LHCN-M2 (cell line): ENCODE measurements around the gene VMP1. TPM values are rescaled to one million over a fixed set of nuclear protein-coding genes. Genes with fewer than 3 reads are reported as not detected.

Source experiments
- DNase-seq: peaks from one replicate; pipeline ENCODE4 v3.0.0-alpha.2; 2012; ENCODE audit warnings: low read depth
- total RNA-seq: library from RNA; depleted of rRNA; stranded (reverse); fragments of >200 nt; gene quantifications from 2 replicates; pipeline ENCODE4 v1.2.3, GENCODE V29; 2014

Gene VMP1
- total RNA-seq, 1 experiment from 2014 or later, result 193 TPM

DNA sequence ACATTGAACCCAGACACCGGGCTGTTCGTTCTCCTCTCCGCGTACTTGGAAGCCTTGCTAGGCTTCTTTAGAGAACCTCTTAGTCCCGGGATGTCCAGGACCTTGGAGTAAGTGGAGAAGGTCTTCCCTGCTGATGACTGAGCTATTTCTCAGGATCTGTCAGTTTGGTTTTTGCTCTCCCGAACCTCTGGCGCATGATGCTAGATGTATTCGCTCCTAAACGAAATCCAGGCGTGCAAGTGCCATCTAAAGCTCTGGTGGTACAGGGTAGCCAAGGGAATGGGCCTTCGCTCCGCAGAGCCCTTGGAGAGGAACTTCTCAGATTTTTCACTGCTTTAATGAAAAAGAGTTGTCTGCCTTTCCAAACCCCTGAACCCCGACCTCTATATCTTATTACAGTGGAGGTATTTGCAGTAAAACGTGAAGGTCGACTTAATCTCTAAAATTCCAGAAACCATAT lies 547 bp downstream of the VMP1 start:
- DNase-seq, result no peak

DNA sequence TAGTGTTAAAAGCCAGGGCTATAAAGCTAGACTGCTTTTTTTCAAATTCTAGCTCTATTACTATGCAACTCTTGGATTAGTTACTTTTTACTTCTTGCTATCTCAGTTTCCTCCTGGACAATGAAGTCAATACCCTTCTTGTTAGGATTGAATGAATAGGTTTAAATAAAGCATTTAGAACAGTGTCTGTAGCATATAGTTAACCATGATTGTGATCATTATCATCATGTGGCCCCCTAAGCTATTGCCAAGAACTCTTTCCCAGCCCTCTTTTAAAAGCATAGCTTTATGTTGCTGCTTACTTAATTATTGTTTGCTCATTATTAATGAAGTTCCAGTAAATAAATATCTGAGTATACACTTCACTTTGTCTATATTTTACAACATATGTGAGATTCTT lies 4.5 kb downstream of the VMP1 start:
- DNase-seq, result no peak

DNA sequence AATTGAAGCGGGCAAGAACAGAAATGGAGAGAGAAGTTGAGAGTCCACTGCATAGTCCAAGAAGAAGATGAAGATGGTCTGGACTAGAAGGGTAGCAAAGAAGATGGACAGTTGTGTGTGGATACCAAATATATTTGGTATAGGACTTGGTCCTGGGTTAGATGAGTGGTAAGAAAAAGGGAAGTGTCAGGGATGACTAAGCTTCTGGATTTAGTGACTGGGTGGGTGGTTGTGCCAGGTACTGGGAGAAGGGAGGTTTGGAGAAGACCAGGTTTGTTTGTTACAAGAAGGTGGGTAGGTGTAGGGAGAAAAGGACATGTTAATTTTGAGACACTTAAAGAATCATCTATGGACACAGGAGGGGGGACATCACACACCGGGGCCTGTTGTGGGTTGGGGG lies 5.4 kb downstream of the VMP1 start:
- no peak for DNase-seq

DNA sequence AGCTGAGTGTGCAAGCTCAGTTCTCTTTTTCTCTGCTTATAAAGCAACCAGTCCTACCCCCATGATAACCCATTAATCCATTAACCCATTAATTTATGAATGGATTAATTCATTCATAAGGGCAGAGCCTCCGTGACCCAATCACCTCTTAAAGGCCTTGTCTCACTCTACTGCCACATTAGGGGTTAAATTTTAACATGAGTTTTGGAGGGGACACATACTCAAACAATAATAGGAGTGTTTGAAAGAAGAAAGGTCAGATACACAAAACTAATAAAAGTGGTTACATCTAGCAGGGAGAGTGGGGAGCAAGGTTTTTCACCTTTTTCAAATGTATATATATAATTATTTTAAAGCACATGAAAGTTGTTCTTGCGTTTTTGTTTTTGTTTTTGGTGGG lies 6.8 kb downstream of the VMP1 start:
- DNase-seq, result no peak

DNA sequence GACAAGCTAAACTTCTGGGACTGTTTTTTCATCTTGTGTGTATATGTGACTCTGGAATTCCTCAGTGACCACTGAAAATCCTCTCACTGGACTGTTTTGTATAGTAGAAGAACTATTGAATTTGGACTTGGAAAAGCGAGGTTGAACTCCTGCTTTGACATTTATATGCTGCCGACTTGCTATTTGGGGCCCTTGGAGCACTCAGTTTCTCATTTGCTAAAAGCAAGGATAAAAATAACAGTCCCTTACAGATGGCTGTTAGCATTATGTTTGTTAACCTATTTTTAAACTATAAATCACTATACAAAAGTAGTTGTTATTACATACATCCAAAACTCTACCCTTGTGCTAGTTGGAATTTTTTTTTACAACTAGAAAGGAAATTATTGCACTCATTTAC lies 9.0 kb downstream of the VMP1 start:
- DNase-seq, result no peak

DNA sequence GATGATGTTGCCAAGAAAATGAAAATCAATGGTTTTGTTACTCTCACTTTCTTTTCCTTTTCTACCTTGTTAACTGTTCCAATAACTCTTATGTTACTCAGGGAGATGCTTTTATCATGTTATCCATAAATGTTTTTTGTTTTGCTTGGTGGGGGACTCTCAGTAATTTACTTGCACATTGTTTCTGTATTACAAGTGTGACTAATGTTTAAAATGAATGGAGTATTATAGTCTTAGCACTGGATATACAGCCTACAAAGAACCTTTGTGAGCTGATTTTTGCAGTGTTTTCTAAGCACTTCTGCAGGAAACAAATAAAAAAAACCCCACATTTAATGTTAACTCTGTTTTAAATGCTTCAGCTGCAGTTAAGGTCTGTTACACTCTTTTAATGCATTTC lies 12.1 kb downstream of the VMP1 start:
- no peak for DNase-seq

DNA sequence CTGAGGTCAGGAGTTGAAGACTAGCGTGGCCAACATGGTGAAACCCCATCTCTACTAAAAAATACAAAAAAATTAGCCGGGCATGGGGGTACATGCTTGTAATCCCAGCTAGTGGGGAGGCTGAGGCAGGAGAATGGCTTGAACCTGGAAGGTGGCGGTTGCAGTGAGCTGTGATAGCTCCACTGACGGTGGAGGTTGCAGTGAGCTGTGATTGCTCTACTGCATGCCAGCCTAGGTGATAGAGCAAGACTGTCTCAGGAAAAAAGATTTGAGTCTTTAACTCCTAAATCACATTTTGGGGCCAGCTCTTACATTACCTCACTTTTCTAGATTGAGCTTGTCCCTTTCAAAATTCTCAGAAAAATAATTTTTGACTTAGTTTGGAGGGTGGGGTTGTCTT lies 15.2 kb downstream of the VMP1 start:
- no peak for DNase-seq

DNA sequence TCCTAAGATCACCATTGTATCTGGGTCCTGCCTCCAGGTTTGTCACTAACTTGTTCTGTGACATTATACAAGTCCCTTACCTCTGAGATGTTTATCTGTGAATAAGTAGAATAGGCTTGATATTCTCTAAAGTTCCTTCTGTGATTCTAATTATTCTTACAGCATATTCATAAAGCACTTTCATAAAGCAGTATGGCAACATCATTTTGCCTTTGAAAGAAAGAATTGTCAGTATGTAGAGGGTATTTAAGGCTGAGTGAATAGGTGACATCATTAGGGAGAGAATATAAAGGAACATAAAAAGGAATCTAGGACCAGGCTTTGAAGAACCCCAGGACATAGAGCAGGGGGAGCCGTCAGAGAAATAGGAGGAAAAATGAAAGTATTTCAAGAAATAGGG lies 15.6 kb downstream of the VMP1 start:
- DNase-seq, result no peak

DNA sequence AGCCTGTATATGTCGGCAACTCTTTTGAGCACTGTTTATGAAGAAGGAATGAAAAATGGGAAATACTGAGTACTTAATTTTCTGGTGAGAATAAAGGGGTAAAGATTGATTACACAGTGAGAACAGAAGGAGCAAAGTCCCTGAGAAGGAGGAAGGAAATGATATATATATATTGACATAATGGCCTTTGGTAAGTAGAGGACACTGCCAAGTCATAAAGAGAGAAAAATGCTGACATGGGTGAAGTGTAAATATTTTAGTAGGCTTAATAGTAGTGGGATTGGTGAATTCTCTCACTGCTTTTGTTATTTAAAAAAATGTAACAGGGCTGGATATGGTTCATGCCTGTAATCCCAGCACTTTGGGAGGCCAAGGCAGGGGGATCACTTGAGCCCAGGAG lies 16.2 kb downstream of the VMP1 start:
- DNase-seq, result no peak

DNA sequence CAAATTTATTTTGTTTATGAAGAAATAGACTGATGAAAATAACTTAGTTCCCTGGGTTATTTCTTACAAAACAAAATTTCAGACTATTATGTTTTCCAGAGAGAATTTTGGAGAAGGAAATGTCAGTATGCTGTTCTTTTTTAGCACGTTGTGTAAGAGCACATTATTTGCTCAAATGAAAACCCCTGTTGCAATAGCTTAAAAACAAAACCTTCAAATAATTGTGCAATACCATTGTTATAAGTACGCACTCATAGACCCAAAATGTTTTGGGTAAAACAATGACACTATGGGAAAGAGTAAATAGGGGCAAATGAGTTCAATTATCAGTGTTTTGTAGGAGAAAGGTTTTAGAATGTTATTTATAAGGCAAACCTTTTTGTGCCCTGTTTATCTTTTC lies 18.2 kb downstream of the VMP1 start:
- peak; percentile 42 for DNase-seq

DNA sequence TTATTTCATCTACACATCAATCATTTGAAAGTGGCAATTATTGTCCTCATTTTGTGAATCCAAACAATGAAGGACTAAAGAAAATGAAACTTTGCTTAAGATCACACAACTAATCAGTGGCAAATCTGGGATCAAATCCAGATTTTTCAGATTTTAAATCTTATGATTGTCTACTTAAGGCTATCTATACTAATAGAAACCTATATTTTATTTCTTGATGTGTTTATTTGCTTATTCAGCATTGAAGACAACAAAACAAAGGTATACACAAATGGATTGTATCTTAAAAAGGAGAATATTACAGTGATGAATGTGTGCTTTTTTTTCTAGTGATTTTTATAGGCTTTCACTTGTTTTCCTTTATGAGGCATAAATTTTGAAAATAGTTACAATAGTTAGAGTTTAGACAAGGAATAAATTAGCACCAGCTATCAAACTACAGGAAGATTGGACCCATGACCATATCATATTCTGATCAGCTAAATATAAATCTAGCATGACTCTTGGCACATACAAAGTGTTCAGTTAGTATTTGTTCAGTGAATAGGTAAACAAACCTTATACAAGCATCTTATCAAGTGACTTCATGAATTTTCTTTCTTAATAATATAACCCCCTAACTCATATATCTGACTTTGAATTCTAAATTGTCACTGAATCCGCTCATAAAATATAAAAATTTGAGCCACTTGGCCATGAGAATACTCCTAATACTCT lies 20.5 kb downstream of the VMP1 start:
- DNase-seq, result no peak

DNA sequence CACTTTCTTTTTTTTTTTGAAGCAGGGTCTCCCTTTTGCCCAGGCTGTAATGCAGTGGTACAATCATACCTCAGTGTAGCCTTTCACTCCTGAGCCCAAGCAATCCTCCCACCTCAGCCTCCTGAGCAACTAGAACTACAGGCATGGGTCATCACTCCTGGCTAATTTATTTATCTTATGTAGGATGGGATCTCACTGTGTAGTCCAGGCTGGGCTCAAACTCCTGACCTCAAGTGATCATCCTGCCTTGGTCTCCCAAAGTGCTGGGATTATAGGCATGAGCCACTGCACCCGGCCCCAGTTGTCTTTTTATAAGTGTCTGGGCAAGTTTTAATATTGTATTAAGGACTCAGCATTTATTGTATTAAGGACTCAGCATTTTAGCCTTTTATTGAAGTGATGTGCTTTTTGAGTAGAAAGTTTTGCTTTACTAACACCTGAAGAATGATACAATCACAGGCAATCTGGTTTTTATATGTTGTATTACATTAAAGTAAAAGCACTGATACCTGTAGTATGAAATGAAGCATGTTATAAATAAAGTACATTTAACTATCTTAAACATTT lies 22.9 kb downstream of the VMP1 start:
- DNase-seq, result no peak

DNA sequence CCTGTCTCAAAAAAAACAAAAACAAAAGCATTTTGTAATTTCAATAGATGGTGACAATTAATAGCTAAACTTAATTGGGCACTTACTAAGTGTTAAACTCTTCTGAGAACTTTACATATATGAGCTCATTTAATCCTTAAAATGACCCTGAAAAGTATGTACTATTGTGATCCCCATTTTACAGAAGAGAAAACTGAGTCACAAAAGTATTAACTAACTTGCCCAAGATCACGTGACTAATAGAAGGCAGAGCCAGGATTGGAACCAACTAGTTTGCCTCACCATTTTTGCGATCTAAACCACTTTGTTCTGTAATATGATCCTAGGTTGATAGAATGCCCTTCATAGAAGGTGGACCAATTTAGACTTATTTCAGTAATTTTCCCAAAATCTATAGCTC lies 26.2 kb downstream of the VMP1 start:
- no peak for DNase-seq

DNA sequence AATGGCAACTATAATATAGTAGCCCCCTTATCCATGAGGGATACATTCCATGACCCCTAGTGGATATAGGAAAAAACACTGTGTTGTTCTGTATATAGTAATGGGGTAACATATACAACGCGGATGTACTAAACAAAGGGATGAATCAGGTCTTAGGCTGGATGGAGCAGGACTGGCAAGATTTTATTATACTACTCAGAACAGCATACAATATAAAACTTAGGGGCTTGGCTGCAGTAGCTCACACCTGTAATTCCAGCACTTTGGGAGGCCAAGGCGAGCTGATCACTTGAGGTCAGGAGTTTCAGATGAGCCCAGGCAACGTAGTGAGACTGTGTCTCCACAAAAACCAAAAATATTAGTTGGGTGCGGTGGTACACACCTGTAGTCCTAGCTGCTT lies 26.8 kb downstream of the VMP1 start:
- DNase-seq, result no peak

DNA sequence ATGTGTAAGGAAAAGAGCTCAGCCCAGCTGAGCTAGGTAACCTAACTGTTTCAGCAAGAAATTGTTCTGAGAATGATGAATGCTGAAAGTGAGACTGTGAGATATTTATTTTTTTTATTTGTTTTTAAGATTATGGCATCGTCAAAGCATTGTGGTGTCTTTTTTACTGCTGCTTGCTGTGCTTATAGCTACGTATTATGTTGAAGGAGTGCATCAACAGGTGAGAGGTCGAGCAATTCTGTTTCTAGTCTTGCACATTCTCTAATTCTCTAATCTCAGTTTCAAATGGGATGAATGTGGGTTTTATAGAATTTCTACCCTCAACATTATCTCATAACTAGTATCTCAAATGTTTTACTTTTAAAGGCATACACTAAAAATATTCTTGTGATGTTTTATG lies 29.9 kb downstream of the VMP1 start:
- no peak for DNase-seq

DNA sequence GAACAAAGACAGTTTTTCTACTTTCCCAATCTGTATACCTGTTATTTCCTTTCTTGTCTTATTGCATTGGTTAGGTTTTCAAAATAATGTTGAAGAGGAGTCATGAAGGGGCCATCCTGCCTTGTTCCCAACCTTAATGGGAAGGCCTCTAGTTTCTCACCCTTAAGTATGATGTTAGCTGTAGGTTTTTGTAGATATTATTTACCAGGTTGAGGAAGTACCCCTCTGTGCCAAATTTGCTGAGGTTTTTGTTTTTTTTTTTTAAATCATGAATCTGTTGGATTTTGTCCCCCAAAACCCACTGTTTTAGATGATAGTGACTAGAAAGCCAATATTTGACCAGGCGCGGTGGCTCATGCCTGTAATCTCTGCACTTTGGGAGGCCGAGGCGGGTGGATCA lies 36.4 kb downstream of the VMP1 start:
- DNase-seq, result no peak

DNA sequence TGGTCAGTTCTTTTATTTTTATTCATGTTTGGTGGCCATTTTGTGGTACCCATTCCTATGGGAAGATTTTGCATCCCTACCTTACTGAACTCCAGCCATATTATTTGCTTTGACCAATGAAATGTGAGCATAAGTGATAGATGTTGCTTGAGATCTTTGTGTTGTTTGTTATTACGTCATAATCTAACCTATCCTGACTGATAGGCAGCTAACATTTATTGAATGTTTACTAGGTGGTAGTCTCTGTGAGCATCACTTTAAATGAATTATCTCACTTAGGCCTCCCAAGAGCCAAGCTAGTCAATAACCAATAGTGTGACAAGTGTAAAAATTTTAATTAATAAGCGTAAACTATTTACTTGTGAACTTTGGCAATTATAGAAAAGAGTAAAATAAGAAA lies 37.6 kb downstream of the VMP1 start:
- DNase-seq, result no peak

DNA sequence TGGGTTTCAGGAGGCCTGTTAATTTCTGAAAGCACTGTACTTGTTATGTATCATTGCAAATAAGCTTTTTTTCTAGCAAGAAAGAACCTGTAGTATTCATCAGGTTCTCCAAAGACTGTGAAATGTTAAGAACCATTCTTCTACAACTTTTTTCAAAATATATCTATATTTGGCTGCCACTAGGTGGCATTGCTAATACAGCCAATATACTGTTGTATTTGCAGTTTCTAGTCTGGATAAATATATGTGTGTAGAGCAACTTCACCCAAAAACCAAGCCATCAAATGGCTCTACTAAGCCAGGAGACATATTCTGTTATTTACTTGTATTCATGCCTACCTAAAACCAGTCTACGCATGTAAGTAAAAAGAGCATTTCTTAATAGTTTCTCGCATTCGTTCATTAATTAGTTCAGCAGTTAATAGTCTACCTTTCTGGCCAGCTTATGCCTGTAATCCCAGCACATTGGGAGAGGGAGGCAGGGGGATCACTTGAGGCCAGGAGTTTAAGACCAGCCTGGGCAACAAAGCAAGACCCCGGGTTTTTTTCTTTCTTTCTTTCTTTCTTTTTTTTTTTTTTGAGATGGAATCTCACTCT lies 39.5 kb downstream of the VMP1 start:
- DNase-seq, result peak; percentile 50

DNA sequence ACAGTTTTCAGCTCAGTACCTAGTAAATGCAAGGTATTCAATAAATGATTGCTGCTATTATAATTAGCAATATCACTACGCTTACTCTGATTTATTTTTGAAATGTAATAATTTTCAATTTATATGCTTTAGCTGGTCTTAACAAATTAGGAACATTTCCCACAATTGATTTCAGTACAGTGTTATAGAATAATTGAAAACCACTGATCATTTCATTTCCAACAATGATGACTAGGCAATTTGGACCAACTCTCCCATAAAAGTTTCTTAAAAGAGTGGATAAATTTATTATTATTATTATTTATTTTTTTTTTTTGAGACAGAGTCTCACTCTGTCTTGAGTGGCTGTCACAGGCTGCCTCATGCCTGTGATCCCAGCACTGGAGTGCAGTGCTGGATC lies 41.1 kb downstream of the VMP1 start:
- no peak for DNase-seq

DNA sequence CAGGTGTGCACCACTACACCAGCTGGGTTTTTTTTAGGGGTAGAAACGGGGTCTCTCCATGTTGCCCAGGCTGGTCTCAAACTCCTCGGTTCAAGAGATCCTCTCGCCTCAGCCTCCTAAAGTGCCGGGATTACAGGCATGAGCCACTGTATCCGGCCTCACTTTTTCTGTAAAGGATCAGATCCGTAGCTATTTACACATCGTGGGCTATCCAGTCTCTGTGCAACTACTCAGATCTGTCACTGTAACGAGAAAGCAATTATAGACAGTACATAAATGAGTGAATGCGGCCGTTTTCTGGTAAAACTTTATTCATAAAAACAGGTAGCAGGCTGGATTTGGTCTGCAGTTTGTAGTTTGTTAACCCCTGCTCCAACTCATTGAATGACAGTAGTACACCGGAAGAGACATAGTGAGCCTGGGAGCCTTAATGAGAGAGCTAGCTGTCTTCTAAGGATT lies 44.5 kb downstream of the VMP1 start:
- DNase-seq, result no peak

DNA sequence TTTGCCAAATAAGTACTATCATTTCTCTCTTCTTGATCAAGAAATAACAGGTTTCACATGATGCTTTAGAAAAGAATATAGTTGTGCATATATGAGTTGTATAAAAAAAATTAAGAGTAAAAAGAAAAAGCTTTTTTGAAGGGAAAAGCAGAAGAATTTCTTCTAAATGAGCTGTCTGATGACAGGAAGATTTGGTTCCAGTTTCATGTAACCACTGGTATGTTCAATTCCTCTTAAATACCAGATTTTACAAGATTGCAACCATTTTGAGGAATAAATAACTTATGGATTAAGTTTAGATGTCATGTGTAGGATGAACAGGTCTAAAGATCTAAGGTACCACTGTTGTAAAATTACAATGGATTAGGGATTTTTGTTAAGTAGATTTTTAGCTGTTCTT lies 45.0 kb downstream of the VMP1 start:
- no peak for DNase-seq

DNA sequence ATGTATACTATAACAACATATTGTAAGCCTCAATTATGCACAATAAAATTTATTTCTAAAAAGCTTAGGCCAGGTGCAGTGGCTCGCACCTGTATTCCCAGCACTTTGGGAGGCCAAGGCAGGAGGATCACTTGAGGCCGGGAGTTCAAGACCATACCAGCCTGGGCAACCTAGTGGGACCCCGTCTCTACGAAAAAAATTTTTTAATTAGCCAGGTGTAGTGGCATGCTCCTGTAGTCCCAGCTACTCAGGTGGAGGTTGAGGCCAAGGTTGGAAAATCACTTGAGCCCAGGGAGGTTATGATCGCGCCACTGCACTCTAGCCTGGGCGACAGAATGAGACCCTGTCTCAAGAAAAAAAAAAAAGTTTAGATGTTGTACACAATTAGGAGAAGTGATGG lies 45.5 kb downstream of the VMP1 start:
- DNase-seq, result no peak
